Natural killer cell (primary cell): ENCODE results near the gene PDE4D. TPM values are rescaled to one million over a fixed set of nuclear protein-coding genes. Genes with fewer than 3 reads are reported as not detected.

Experiments used
- ATAC-seq, 3 donors: fragments of 150-1000 bp in 2 of 3; fragments of 200-7000 bp in 1 of 3; cut with Tn5 transposase; 1 replicate in 1 of 3; 2 replicates in 2 of 3; pipeline ENCODE4 v1.10.0; 2021; ENCODE audit warnings: mild to moderate bottlenecking in 2 of 3, moderate library complexity in 2 of 3
- DNase-seq, 2 donors: peaks; one replicate each; pipeline versions ENCODE4 v3.0.0 to v3.0.0-alpha.2; 2013 to 2021; ENCODE audit warnings: mixed read lengths in 1 of 2
- H3K27ac ChIP-seq: one replicate; pipeline ENCODE4 v1.5.1; 2013; ENCODE audit warnings: mild to moderate bottlenecking, low read length
- H3K27me3 ChIP-seq: one replicate; pipeline ENCODE4 v1.6.1; 2013; ENCODE audit warnings: low read length; ENCODE audit not compliant: control insufficient read depth, insufficient read depth
- H3K36me3 ChIP-seq: one replicate; pipeline ENCODE4 v1.6.1; 2013; ENCODE audit warnings: low read length; ENCODE audit not compliant: control insufficient read depth, insufficient read depth
- H3K4me1 ChIP-seq: one replicate; pipeline ENCODE4 v1.6.1; 2013; ENCODE audit warnings: low read length; ENCODE audit not compliant: control insufficient read depth, insufficient read depth
- H3K4me3 ChIP-seq: one replicate; pipeline ENCODE4 v1.5.1; 2013; ENCODE audit warnings: low read length
- H3K9me3 ChIP-seq: one replicate; pipeline ENCODE4 v1.6.1; 2013; ENCODE audit warnings: low read length; ENCODE audit not compliant: control insufficient read depth, insufficient read depth
- H3K27ac Mint-ChIP-seq, 2 donors: one replicate each; pipeline ENCODE4 v1.8.0; 2022; ENCODE audit warnings: mild to moderate bottlenecking in 2 of 2, mixed read lengths in 2 of 2, moderate library complexity in 1 of 2
- H3K27me3 Mint-ChIP-seq, 2 donors: one replicate each; pipeline ENCODE4 v1.8.0; 2022; ENCODE audit warnings: low read depth in 2 of 2, mixed read lengths in 2 of 2
- H3K36me3 Mint-ChIP-seq: one replicate; pipeline ENCODE4 v1.8.0; 2022; ENCODE audit warnings: mixed read lengths
- H3K4me1 Mint-ChIP-seq, 2 donors: one replicate each; pipeline ENCODE4 v1.8.0; 2022; ENCODE audit warnings: mixed read lengths in 2 of 2
- H3K4me3 Mint-ChIP-seq: one replicate; pipeline ENCODE4 v1.8.0; 2022; ENCODE audit warnings: mild to moderate bottlenecking, moderate library complexity, mixed read lengths
- H3K9me3 Mint-ChIP-seq, 2 donors: one replicate each; pipeline ENCODE4 v1.8.0; 2022; ENCODE audit warnings: mixed read lengths in 2 of 2
- CTCF ChIP-seq: fragments of 200-600 bp; IDR thresholded peaks from one replicate; pipeline ENCODE4 v1.8.0; 2022; ENCODE audit warnings: antibody characterized with exemption
- WGBS: methylation state at CpG from one replicate; pipeline ENCODE4 v1.1.7; 2013; ENCODE audit warnings: missing lambda C conversion rate; ENCODE audit not compliant: insufficient coverage; 5-methylcytosine and 5-hydroxymethylcytosine counted together
- intact Hi-C: fragments of 100-400 bp; cut with micrococcal nuclease; formaldehyde crosslinking; loops from one replicate; pipeline ENCODE4 v1.14.2; 2022
- total RNA-seq, 4 donors: library from RNA; stranded (reverse); fragments of 120-200 nt in 1 of 4; gene quantifications; one replicate each; pipeline versions ENCODE4 v1.2.3 to v1.2.4, GENCODE V29; 2013 to 2022

Gene PDE4D
- total RNA-seq, 3 donors from 2014 or later (not counting 1 experiment from before 2014, with no cell fraction given), result 109 to 170 (median 116) TPM

- no peak for TF ChIP-seq CTCF
- Histone ChIP-seq H3K27me3 (no peaks in the 10 kb centered on the region), H3K4me1 (peaks cover 3% of the 10 kb centered on the region), H3K4me3 (no peak overlapping the region), H3K27ac (no peak overlapping the region), H3K9me3 (no peaks in the 10 kb centered on the region), H3K36me3 (no peaks in the 10 kb centered on the region)
- 73% methylated on average over 2 of the region's 3 CpGs for WGBS
- intact Hi-C loops, result no loop called here
- Mint-ChIP-seq H3K27ac (peak overlapping the region; percentile 1), H3K36me3 (no peaks in the 10 kb centered on the region), H3K4me1 (peaks cover 24 to 26% of the 10 kb centered on the region in 2 donors), H3K4me3 (no peak overlapping the region), H3K27me3 (no peaks in the 10 kb centered on the region), H3K9me3 (no peaks in the 10 kb centered on the region)
- DNase-seq (no peak), ATAC-seq (peak in 1 of 3 donors; percentile 20)
Measured at GRCh38 chr5:59655693-59656309, 237.7 kb downstream of the PDE4D start.

- Histone ChIP-seq H3K9me3 (no peaks in the 10 kb centered on the region), H3K4me3 (no peak overlapping the region), H3K27me3 (no peaks in the 10 kb centered on the region), H3K36me3 (no peaks in the 10 kb centered on the region), H3K27ac (no peak overlapping the region), H3K4me1 (peaks cover under 1% of the 10 kb centered on the region)
- peaks cover 20 to 24% of the 10 kb centered on the region in 2 donors for H3K4me1 Mint-ChIP-seq
- H3K4me3 Mint-ChIP-seq, result no peak overlapping the region
- intact Hi-C loops, result no loop called here
- TF ChIP-seq CTCF, result no peak
- DNase-seq (no peak), ATAC-seq (no peak)
- H3K36me3 Mint-ChIP-seq, result no peaks in the 10 kb centered on the region
- H3K9me3 Mint-ChIP-seq, result no peaks in the 10 kb centered on the region
- no peak overlapping the region for H3K27ac Mint-ChIP-seq
- H3K27me3 Mint-ChIP-seq, result no peaks in the 10 kb centered on the region
- no CpG with 5 or more reads among the region's 1 CpG for WGBS
Measured at GRCh38 chr5:59654691-59655090, 238.8 kb downstream of the PDE4D start.

- intact Hi-C loops, result no loop called here
- H3K4me1 ChIP-seq, result no peaks in the 10 kb centered on the region
- no peaks in the 10 kb centered on the region for H3K36me3 Mint-ChIP-seq
- no peak overlapping the region for H3K4me3 ChIP-seq
- peaks cover 0 to 3% of the 10 kb centered on the region in 2 donors for H3K27me3 Mint-ChIP-seq
- ATAC-seq, result no peak
- no peak overlapping the region for H3K4me3 Mint-ChIP-seq
- H3K36me3 ChIP-seq, result no peaks in the 10 kb centered on the region
- no peaks in the 10 kb centered on the region for H3K9me3 ChIP-seq
- no CpG with 5 or more reads among the region's 2 CpGs for WGBS
- H3K9me3 Mint-ChIP-seq, result no peaks in the 10 kb centered on the region
- H3K27ac ChIP-seq, result no peak overlapping the region
- H3K27me3 ChIP-seq, result no peaks in the 10 kb centered on the region
- peaks cover 11 to 13% of the 10 kb centered on the region in 2 donors for H3K4me1 Mint-ChIP-seq
- no peak overlapping the region for H3K27ac Mint-ChIP-seq
- DNase-seq, result no peak
- TF ChIP-seq CTCF, result no peak
Measured at GRCh38 chr5:59652449-59652848, 241.1 kb downstream of the PDE4D start.
